IMR-90 (cell line): ENCODE results near the gene CDKAL1. TPM values are rescaled to one million over a fixed set of nuclear protein-coding genes. Genes with fewer than 3 reads are reported as not detected.

Experiments
- ATAC-seq: fragments of 200-7000 bp; cut with Tn5 transposase; 2 replicates; pipeline ENCODE4 v1.9.1; 2020; ENCODE audit warnings: low read depth, mild to moderate bottlenecking, moderate library complexity
- BruUV-seq: library from RNA; stranded (reverse); fragments of 400-500 nt; replicated peaks from 2 replicates; lab custom pipeline; 2021; lab: Mats Ljungman, UMichigan
- CTCF ChIA-PET: fragments of 300-600 bp; formaldehyde crosslinking; extraction: SDS; loops from one replicate; lab custom pipeline; 2021; ENCODE audit warnings: antibody characterized with exemption; lab: Yijun Ruan, JAX
- POLR2A ChIA-PET: fragments of 300-600 bp; sonication (Branson Sonifier 250); formaldehyde crosslinking; loops from one replicate; lab custom pipeline; 2022; ENCODE audit warnings: antibody characterized with exemption; ENCODE audit not compliant: unreplicated experiment; lab: Charles Lee
- DNase-seq: peaks from one replicate; pipeline ENCODE4 v3.0.0; 2013
- H2AFZ ChIP-seq: replicated peaks from 2 replicates; pipeline ENCODE3; 2013; ENCODE audit warnings: low read length, mild to moderate bottlenecking; ENCODE audit not compliant: poor library complexity
- H2AK5ac ChIP-seq: 2 replicates; pipeline ENCODE4 v1.6.1; 2013; ENCODE audit warnings: low read depth, low read length, inconsistent platforms
- H2AK9ac ChIP-seq: replicated peaks from 2 replicates; pipeline ENCODE3; 2013; ENCODE audit warnings: mild to moderate bottlenecking, low read depth, low read length, moderate library complexity; ENCODE audit not compliant: poor library complexity
- H2BK120ac ChIP-seq: 2 replicates; pipeline ENCODE4 v1.6.1; 2013; ENCODE audit warnings: low read depth, low read length, inconsistent platforms
- H2BK15ac ChIP-seq: 3 replicates; pipeline ENCODE4 v1.6.1; 2013; ENCODE audit warnings: low read depth, low read length, inconsistent platforms
- H2BK20ac ChIP-seq: 2 replicates; pipeline ENCODE4 v1.6.1; 2013; ENCODE audit warnings: low read depth, mild to moderate bottlenecking, inconsistent platforms, low read length, moderate library complexity
- H2BK5ac ChIP-seq: 2 replicates; pipeline ENCODE4 v1.6.1; 2013; ENCODE audit warnings: mild to moderate bottlenecking, low read depth, low read length, inconsistent platforms; ENCODE audit not compliant: poor library complexity, severe bottlenecking
- H3K14ac ChIP-seq: replicated peaks from 2 replicates; pipeline ENCODE4 v1.6.1; 2013; ENCODE audit warnings: low read depth, low read length, inconsistent platforms
- H3K18ac ChIP-seq: 2 replicates; pipeline ENCODE4 v1.6.1; 2013; ENCODE audit warnings: low read depth, low read length, control low read depth
- H3K23ac ChIP-seq: 2 replicates; pipeline ENCODE4 v1.6.1; 2013; ENCODE audit warnings: low read depth, low read length, inconsistent platforms
- H3K27ac ChIP-seq: 2 replicates; pipeline ENCODE4 v1.5.1; 2013; ENCODE audit warnings: mild to moderate bottlenecking, control low read depth, low read length; ENCODE audit not compliant: insufficient read depth
- H3K27me3 ChIP-seq: 2 replicates; pipeline ENCODE4 v1.6.1; 2013; ENCODE audit warnings: low read length; ENCODE audit not compliant: control insufficient read depth, insufficient read depth
- H3K36me3 ChIP-seq: 2 replicates; pipeline ENCODE4 v1.6.1; 2013; ENCODE audit warnings: low read length, mixed read lengths; ENCODE audit not compliant: control insufficient read depth, insufficient read depth
- H3K4ac ChIP-seq: 2 replicates; pipeline ENCODE4 v1.6.1; 2013; ENCODE audit warnings: low read depth, low read length, inconsistent platforms
- H3K4me1 ChIP-seq: 2 replicates; pipeline ENCODE4 v1.6.1; 2013; ENCODE audit warnings: low read length, mixed read lengths; ENCODE audit not compliant: control insufficient read depth, insufficient read depth
- H3K4me2 ChIP-seq: 2 replicates; pipeline ENCODE4 v1.6.1; 2013; ENCODE audit warnings: low read depth, mild to moderate bottlenecking, control low read depth, low read length, moderate library complexity
- H3K4me3 ChIP-seq: 2 replicates; pipeline ENCODE4 v1.5.1; 2013; ENCODE audit warnings: low read depth, mild to moderate bottlenecking, control low read depth, low read length, moderate library complexity; ENCODE audit not compliant: insufficient read depth
- H3K56ac ChIP-seq: 2 replicates; pipeline ENCODE4 v1.6.1; 2013; ENCODE audit warnings: low read length, inconsistent platforms; ENCODE audit not compliant: insufficient read depth; ENCODE audit errors: extremely low read depth
- H3K79me1 ChIP-seq, 2 experiments: 2 replicates each; pipeline ENCODE4 v1.6.1; 2013; ENCODE audit warnings: low read length in 2 of 2, inconsistent platforms in 1 of 2, low read depth in 1 of 2
- H3K9ac ChIP-seq: 2 replicates; pipeline ENCODE4 v1.6.1; 2013; ENCODE audit warnings: low read depth, low read length, control low read depth
- H3K9me1 ChIP-seq: 2 replicates; pipeline ENCODE4 v1.6.1; 2013; ENCODE audit warnings: low read length, inconsistent platforms; ENCODE audit not compliant: insufficient read depth
- H3K9me3 ChIP-seq: 2 replicates; pipeline ENCODE4 v1.6.1; 2013; ENCODE audit warnings: low read length; ENCODE audit not compliant: control insufficient read depth, insufficient read depth
- H4K20me1 ChIP-seq: 2 replicates; pipeline ENCODE4 v1.6.1; 2013; ENCODE audit warnings: low read length, inconsistent platforms; ENCODE audit not compliant: insufficient read depth
- H4K5ac ChIP-seq: 2 replicates; pipeline ENCODE4 v1.6.1; 2013; ENCODE audit warnings: mild to moderate bottlenecking, low read depth, low read length, control low read depth
- H4K8ac ChIP-seq, 2 experiments: 2 replicates each; pipeline ENCODE4 v1.6.1; 2013; ENCODE audit warnings: low read depth in 2 of 2, low read length in 2 of 2, control low read depth in 1 of 2, inconsistent platforms in 1 of 2
- H4K91ac ChIP-seq: 2 replicates; pipeline ENCODE4 v1.6.1; 2013; ENCODE audit warnings: low read depth, low read length, inconsistent platforms; ENCODE audit not compliant: insufficient read depth
- BHLHE40 ChIP-seq: fragments of 150-350 bp; IDR thresholded peaks from 2 replicates; pipeline ENCODE4 v1.6.1; 2016; ENCODE audit warnings: mild to moderate bottlenecking, low read depth, low read length
- CEBPB ChIP-seq: IDR thresholded peaks from 2 replicates; pipeline ENCODE4 v1.6.1; 2012; ENCODE audit warnings: low read depth, low read length, improper control_type of control experiment
- CHD1 ChIP-seq: IDR thresholded peaks from 2 replicates; pipeline ENCODE4 v1.6.1; 2012; ENCODE audit warnings: low read depth, low read length, improper control_type of control experiment
- FOS ChIP-seq: fragments of 150-350 bp; IDR thresholded peaks from 2 replicates; pipeline ENCODE4 v1.6.1; 2016; ENCODE audit warnings: low read depth, low read length
- MAFK ChIP-seq: IDR thresholded peaks from 2 replicates; pipeline ENCODE4 v1.6.1; 2012; ENCODE audit warnings: low read depth, low read length, improper control_type of control experiment
- MAZ ChIP-seq: IDR thresholded peaks from 2 replicates; pipeline ENCODE4 v1.6.1; 2012; ENCODE audit warnings: low read depth, mild to moderate bottlenecking, low read length, improper control_type of control experiment, moderate library complexity, borderline replicate concordance
- MXI1 ChIP-seq: IDR thresholded peaks from 2 replicates; pipeline ENCODE4 v1.6.1; 2012; ENCODE audit warnings: low read depth, mild to moderate bottlenecking, low read length, moderate library complexity, borderline replicate concordance
- NFE2L2 ChIP-seq: fragments of 150-350 bp; IDR thresholded peaks from 2 replicates; pipeline ENCODE4 v1.6.1; 2016; ENCODE audit warnings: low read depth, mild to moderate bottlenecking, low read length
- POLR2A ChIP-seq: IDR thresholded peaks from 2 replicates; pipeline ENCODE4 v1.6.1; 2012; ENCODE audit warnings: mild to moderate bottlenecking, low read depth, low read length
- RAD21 ChIP-seq: IDR thresholded peaks from 2 replicates; pipeline ENCODE4 v1.6.1; 2012; ENCODE audit warnings: low read length, improper control_type of control experiment
- RCOR1 ChIP-seq: IDR thresholded peaks from 2 replicates; pipeline ENCODE4 v1.6.1; 2012; ENCODE audit warnings: mild to moderate bottlenecking, low read length, improper control_type of control experiment; ENCODE audit not compliant: insufficient replicate concordance
- RFX5 ChIP-seq: IDR thresholded peaks from 2 replicates; pipeline ENCODE4 v1.8.0; 2012; ENCODE audit warnings: low read depth, mild to moderate bottlenecking, low read length, moderate library complexity
- SMC3 ChIP-seq: fragments of 150-350 bp; IDR thresholded peaks from 2 replicates; pipeline ENCODE4 v1.6.1; 2016; ENCODE audit warnings: low read depth, mild to moderate bottlenecking, antibody characterized with exemption, low read length, moderate library complexity
- whole genome bisulfite sequencing, 2 experiments: methylation state at CpG; one replicate each; pipeline versions ENCODE4 v1.1.5 to v1.1.7; 2013; ENCODE audit warnings: missing lambda C conversion rate in 2 of 2; ENCODE audit not compliant: insufficient read length in 1 of 2; ENCODE audit errors: extremely low coverage in 2 of 2; 5-methylcytosine and 5-hydroxymethylcytosine counted together
- dilution Hi-C: fragments of 300-500 bp; cut with HindIII; formaldehyde crosslinking; loops from one replicate; pipeline ENCODE4 v1.14.3; 2018; ENCODE audit warnings: low sequenced_read_pairs; ENCODE audit not compliant: unreplicated experiment
- in situ Hi-C: fragments of 300-500 bp; cut with MboI; formaldehyde crosslinking; loops from 3 replicates; pipeline ENCODE4 v1.14.3; 2019; ENCODE audit warnings: low sequenced_read_pairs, inconsistent platforms, mixed read lengths
- intact Hi-C: fragments of 100-400 bp; cut with micrococcal nuclease; formaldehyde crosslinking; loops from 2 replicates; pipeline ENCODE4 v1.10.0; 2022
- polyA plus RNA-seq, 3 experiments: library from polyadenylated mRNA; depleted of rRNA; stranded (reverse); fragments of >200 nt; gene quantifications; 2 replicates each; pipeline ENCODE4 v1.2.3, GENCODE V29; 2012; ENCODE audit warnings: low replicate concordance in 1 of 3
- total RNA-seq: library from RNA; depleted of rRNA; stranded (reverse); fragments of >200 nt; gene quantifications from 2 replicates; pipeline ENCODE4 v1.2.3, GENCODE V29; 2012
- TF ChIP-seq, protein P1 (sequence below): fragments of 150-350 bp; IDR thresholded peaks from 2 replicates; pipeline ENCODE4 v1.6.1; 2017; ENCODE audit warnings: mild to moderate bottlenecking, antibody characterized with exemption, low read length, low read depth
- TF ChIP-seq, protein P2 (sequence below): conservative IDR thresholded peaks from 2 replicates; pipeline ENCODE4 v1.5.1; 2012; ENCODE audit warnings: mild to moderate bottlenecking, low read depth, low read length, improper control_type of control experiment
- TF ChIP-seq, protein P3 (sequence below): fragments of 150-350 bp; IDR thresholded peaks from 2 replicates; pipeline ENCODE4 v1.6.1; 2016; ENCODE audit warnings: low read depth, mild to moderate bottlenecking, low read length, moderate library complexity, borderline replicate concordance

CDKAL1 gene
- total and polyA plus RNA-seq, 2 of the 4 experiments (the other 2 are of a cell fraction): 3.7 to 13.1 TPM

DNA sequence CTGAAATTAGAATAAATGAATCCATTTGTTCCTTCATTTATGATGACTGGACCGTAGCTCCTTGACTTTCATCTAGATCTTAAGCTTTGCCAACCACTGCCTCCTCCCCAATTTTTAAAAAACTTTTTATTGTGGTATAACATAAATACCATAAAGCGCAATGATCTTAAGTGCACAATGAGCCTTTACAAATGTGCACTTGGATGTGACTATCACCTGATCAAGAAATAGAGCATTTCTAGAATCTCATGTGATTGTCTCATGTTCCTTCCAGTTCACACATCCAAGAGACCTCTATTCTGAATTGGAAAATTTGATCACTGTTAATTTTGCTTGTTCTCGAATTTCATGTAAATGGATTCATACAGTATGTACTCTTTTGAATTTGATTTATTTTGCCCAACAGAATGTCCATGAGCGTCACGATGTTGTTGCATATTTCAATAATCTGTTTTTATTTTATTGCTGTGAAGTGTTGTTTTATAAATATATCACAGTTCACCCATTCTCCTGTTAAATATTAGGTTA is 442.2 kb downstream of the CDKAL1 start:
- Histone ChIP-seq H3K27me3 (no peaks in the 10 kb centered on the region), H3K9ac (no peak overlapping the region), H3K9me1 (no peaks in the 10 kb centered on the region; the same call in 1 of the 2 replicates), H2BK5ac (no peak overlapping the region), H2AK9ac (no peak overlapping the region), H3K36me3 (no peaks in the 10 kb centered on the region), H3K56ac (no peak overlapping the region), H2BK15ac (no peak overlapping the region), H4K20me1 (no peaks in the 10 kb centered on the region), H3K79me1 (no peaks in the 10 kb centered on the region; a peak in 1 of 4 replicates), H3K9me3 (no peaks in the 10 kb centered on the region), H2BK20ac (no peak overlapping the region), H3K27ac (no peak overlapping the region), H3K4me2 (no peak overlapping the region), H3K4me1 (peaks cover 2% of the 10 kb centered on the region), H3K14ac (no peak overlapping the region), H2AFZ (no peak overlapping the region), H4K91ac (no peak overlapping the region), H4K8ac (no peak overlapping the region), H3K4ac (no peak overlapping the region), H3K23ac (no peak overlapping the region), H4K5ac (no peak overlapping the region), H3K4me3 (no peak overlapping the region), H3K18ac (no peak overlapping the region), H2BK120ac (no peak overlapping the region), H2AK5ac (no peak overlapping the region)
- ChIA-PET CTCF (no interaction called here), POLR2A (no interaction called here)
- BruUV-seq: no TSS peak
- dilution Hi-C loops: no loop called here
- intact Hi-C loops: no loop called here
- no peak for ATAC-seq
- no CpG with 5 or more reads among the region's 5 CpGs for WGBS, 2 experiments
- in situ Hi-C loops: no loop called here
- DNase-seq: no peak
- no peak for TF ChIP-seq MXI1
- TF ChIP-seq, protein P1, sequence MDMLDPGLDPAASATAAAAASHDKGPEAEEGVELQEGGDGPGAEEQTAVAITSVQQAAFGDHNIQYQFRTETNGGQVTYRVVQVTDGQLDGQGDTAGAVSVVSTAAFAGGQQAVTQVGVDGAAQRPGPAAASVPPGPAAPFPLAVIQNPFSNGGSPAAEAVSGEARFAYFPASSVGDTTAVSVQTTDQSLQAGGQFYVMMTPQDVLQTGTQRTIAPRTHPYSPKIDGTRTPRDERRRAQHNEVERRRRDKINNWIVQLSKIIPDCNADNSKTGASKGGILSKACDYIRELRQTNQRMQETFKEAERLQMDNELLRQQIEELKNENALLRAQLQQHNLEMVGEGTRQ: no peak
- no peak for TF ChIP-seq RAD21
- no peak for TF ChIP-seq MAZ
- TF ChIP-seq, protein P2, sequence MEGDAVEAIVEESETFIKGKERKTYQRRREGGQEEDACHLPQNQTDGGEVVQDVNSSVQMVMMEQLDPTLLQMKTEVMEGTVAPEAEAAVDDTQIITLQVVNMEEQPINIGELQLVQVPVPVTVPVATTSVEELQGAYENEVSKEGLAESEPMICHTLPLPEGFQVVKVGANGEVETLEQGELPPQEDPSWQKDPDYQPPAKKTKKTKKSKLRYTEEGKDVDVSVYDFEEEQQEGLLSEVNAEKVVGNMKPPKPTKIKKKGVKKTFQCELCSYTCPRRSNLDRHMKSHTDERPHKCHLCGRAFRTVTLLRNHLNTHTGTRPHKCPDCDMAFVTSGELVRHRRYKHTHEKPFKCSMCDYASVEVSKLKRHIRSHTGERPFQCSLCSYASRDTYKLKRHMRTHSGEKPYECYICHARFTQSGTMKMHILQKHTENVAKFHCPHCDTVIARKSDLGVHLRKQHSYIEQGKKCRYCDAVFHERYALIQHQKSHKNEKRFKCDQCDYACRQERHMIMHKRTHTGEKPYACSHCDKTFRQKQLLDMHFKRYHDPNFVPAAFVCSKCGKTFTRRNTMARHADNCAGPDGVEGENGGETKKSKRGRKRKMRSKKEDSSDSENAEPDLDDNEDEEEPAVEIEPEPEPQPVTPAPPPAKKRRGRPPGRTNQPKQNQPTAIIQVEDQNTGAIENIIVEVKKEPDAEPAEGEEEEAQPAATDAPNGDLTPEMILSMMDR: no peak
- no peak for TF ChIP-seq FOS
- no peak for TF ChIP-seq RCOR1
- no peak for TF ChIP-seq MAFK
- no peak for TF ChIP-seq CEBPB
- TF ChIP-seq BHLHE40: no peak
- TF ChIP-seq NFE2L2: no peak
- TF ChIP-seq CHD1: no peak
- no peak for TF ChIP-seq SMC3
- no peak for TF ChIP-seq RFX5
- TF ChIP-seq, protein P3, sequence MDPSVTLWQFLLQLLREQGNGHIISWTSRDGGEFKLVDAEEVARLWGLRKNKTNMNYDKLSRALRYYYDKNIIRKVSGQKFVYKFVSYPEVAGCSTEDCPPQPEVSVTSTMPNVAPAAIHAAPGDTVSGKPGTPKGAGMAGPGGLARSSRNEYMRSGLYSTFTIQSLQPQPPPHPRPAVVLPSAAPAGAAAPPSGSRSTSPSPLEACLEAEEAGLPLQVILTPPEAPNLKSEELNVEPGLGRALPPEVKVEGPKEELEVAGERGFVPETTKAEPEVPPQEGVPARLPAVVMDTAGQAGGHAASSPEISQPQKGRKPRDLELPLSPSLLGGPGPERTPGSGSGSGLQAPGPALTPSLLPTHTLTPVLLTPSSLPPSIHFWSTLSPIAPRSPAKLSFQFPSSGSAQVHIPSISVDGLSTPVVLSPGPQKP: no peak
- no peak for TF ChIP-seq POLR2A
